ENCODE data around the gene MUC4.

DNA sequence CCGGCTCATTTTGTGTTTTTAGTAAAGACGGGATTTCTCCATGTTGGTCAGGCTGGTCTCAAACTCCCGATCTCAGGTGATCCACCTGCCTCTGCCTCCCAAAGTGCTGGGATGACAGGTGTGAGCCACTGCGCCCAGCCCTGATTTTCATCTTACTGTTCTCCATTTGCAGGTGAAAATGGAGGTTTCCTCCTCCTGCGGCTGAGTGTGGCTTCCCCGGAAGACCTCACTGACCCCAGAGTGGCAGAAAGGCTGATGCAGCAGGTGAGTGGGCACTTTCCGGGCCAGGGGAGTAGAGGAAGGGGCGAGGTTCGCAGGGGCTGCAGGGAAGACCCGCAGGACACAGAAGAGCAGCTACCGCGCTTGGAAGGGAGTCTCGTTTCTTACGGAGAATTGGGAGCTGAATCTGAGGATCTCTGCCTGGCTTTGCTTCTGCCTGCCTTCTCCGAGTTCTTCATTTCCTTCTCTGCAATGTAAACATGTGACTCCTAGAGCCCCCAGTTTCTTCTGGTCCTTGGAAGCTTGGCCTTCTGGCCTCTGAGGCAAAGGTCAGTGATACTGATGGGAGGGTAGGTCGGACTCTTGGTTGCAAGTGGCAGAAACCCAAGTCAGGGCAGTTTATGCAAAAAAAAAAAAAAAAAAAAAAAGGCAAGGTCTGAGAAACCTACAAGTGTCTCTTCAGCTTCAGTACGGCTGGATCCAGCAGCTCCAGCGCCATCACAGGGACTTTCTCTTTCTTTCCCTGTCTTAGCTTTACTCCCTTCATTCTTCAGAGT is 82.1 kb downstream of the MUC4 start:
- TF ChIP-seq, protein P1, sequence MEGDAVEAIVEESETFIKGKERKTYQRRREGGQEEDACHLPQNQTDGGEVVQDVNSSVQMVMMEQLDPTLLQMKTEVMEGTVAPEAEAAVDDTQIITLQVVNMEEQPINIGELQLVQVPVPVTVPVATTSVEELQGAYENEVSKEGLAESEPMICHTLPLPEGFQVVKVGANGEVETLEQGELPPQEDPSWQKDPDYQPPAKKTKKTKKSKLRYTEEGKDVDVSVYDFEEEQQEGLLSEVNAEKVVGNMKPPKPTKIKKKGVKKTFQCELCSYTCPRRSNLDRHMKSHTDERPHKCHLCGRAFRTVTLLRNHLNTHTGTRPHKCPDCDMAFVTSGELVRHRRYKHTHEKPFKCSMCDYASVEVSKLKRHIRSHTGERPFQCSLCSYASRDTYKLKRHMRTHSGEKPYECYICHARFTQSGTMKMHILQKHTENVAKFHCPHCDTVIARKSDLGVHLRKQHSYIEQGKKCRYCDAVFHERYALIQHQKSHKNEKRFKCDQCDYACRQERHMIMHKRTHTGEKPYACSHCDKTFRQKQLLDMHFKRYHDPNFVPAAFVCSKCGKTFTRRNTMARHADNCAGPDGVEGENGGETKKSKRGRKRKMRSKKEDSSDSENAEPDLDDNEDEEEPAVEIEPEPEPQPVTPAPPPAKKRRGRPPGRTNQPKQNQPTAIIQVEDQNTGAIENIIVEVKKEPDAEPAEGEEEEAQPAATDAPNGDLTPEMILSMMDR (IDR thresholded peaks at IDR 0.05) = no peak
- TF ChIP-seq POLR2A (IDR thresholded peaks at IDR 0.05) = no peak

Measured in Peyer's patch (tissue), 4 donors.